ENCODE results near the gene CELSR2.

Gene CELSR2

GRCh38 chr1:109228167-109228566 lies 21.2 kb upstream of the CELSR2 start:
- H4K20me1 ChIP-seq (ENCODE audit: control insufficient read depth, insufficient read depth, low read depth, low read length) = no peaks in the 10 kb centered on the region
- no peak overlapping the region for H3K4me3 ChIP-seq (ENCODE audit: low read length)
- H3K27ac ChIP-seq (ENCODE audit: low read depth, low read length) = no peak overlapping the region
- no peaks in the 10 kb centered on the region for H3K9me2 ChIP-seq (replicated peaks; ENCODE audit: control insufficient read depth, low read length)
- H3K4me1 ChIP-seq (ENCODE audit: control insufficient read depth, low read length) = no peaks in the 10 kb centered on the region
- peaks cover 34% of the 10 kb centered on the region for H3K79me2 ChIP-seq (ENCODE audit: control insufficient read depth, low read length)
- H3K9me3 ChIP-seq (ENCODE audit: control insufficient read depth, insufficient read depth, low read length) = no peaks in the 10 kb centered on the region
- no peak overlapping the region for H3K4me2 ChIP-seq (ENCODE audit: low read length)
- TF ChIP-seq EZH2phosphoT487 (IDR thresholded peaks at IDR 0.05; ENCODE audit: borderline replicate concordance, low read length) (no peak), CTCF (IDR thresholded peaks at IDR 0.05; ENCODE audit: low read depth, low read length, poor library complexity, severe bottlenecking) (no peak)
- H3F3A ChIP-seq (ENCODE audit: control insufficient read depth, insufficient read depth) = no peaks in the 10 kb centered on the region
- H3K27me3 ChIP-seq (ENCODE audit: control insufficient read depth, low read length) = no peaks in the 10 kb centered on the region
- peaks cover 76% of the 10 kb centered on the region for H3K36me3 ChIP-seq (ENCODE audit: control insufficient read depth, low read length)

GRCh38 chr1:109229531-109230127 lies 19.7 kb upstream of the CELSR2 start:
- peaks cover 19% of the 10 kb centered on the region for H3K79me2 ChIP-seq (ENCODE audit: control insufficient read depth, low read length)
- H3K27ac ChIP-seq (ENCODE audit: low read depth, low read length) = no peak overlapping the region
- no peak overlapping the region for H3K4me3 ChIP-seq (ENCODE audit: low read length)
- no peaks in the 10 kb centered on the region for H3F3A ChIP-seq (ENCODE audit: control insufficient read depth, insufficient read depth)
- H3K4me2 ChIP-seq (ENCODE audit: low read length) = no peak overlapping the region
- H3K27me3 ChIP-seq (ENCODE audit: control insufficient read depth, low read length) = no peaks in the 10 kb centered on the region
- H3K36me3 ChIP-seq (ENCODE audit: control insufficient read depth, low read length) = peaks cover 71% of the 10 kb centered on the region
- no peaks in the 10 kb centered on the region for H3K9me2 ChIP-seq (replicated peaks; ENCODE audit: control insufficient read depth, low read length)
- no peaks in the 10 kb centered on the region for H4K20me1 ChIP-seq (ENCODE audit: control insufficient read depth, insufficient read depth, low read depth, low read length)
- TF ChIP-seq CTCF (IDR thresholded peaks at IDR 0.05; ENCODE audit: low read depth, low read length, poor library complexity, severe bottlenecking) = no peak
- no peak for TF ChIP-seq EZH2phosphoT487 (IDR thresholded peaks at IDR 0.05; ENCODE audit: borderline replicate concordance, low read length)
- no peaks in the 10 kb centered on the region for H3K9me3 ChIP-seq (ENCODE audit: control insufficient read depth, insufficient read depth, low read length)
- H3K4me1 ChIP-seq (ENCODE audit: control insufficient read depth, low read length) = no peaks in the 10 kb centered on the region

- Histone ChIP-seq H4K20me1 (ENCODE audit: control insufficient read depth, insufficient read depth, low read depth, low read length) (no peaks in the 10 kb centered on the region), H3K27ac (ENCODE audit: low read depth, low read length) (no peak overlapping the region), H3K9me2 (replicated peaks; ENCODE audit: control insufficient read depth, low read length) (no peaks in the 10 kb centered on the region), H3K9me3 (ENCODE audit: control insufficient read depth, insufficient read depth, low read length) (no peaks in the 10 kb centered on the region), H3K79me2 (ENCODE audit: control insufficient read depth, low read length) (peaks cover 5% of the 10 kb centered on the region), H3K27me3 (ENCODE audit: control insufficient read depth, low read length) (no peaks in the 10 kb centered on the region), H3K4me2 (ENCODE audit: low read length) (no peak overlapping the region), H3F3A (ENCODE audit: control insufficient read depth, insufficient read depth) (no peaks in the 10 kb centered on the region), H3K4me3 (ENCODE audit: low read length) (no peak overlapping the region), H3K36me3 (ENCODE audit: control insufficient read depth, low read length) (peaks cover 72% of the 10 kb centered on the region), H3K4me1 (ENCODE audit: control insufficient read depth, low read length) (no peaks in the 10 kb centered on the region)
- no peak for TF ChIP-seq EZH2phosphoT487 (IDR thresholded peaks at IDR 0.05; ENCODE audit: borderline replicate concordance, low read length)
- TF ChIP-seq CTCF (IDR thresholded peaks at IDR 0.05; ENCODE audit: low read depth, low read length, poor library complexity, severe bottlenecking) = no peak
These were observed 18.3 kb upstream of the CELSR2 start for GRCh38 chr1:109231066-109231465.
